IMR-90 (cell line): ENCODE results near the gene CDK5. TPM values are rescaled to one million over a fixed set of nuclear protein-coding genes. Genes with fewer than 3 reads are reported as not detected.

ENCODE experiments used
- ATAC-seq: fragments of 200-7000 bp; cut with Tn5 transposase; 2 replicates; pipeline ENCODE4 v1.9.1; 2020; ENCODE audit warnings: low read depth, mild to moderate bottlenecking, moderate library complexity
- BruUV-seq: library from RNA; stranded (reverse); fragments of 400-500 nt; replicated peaks from 2 replicates; lab custom pipeline; 2021; lab: Mats Ljungman, UMichigan
- CTCF ChIA-PET: fragments of 300-600 bp; formaldehyde crosslinking; extraction: SDS; loops from one replicate; lab custom pipeline; 2021; ENCODE audit warnings: antibody characterized with exemption; lab: Yijun Ruan, JAX
- POLR2A ChIA-PET: fragments of 300-600 bp; sonication (Branson Sonifier 250); formaldehyde crosslinking; loops from one replicate; lab custom pipeline; 2022; ENCODE audit warnings: antibody characterized with exemption; ENCODE audit not compliant: unreplicated experiment; lab: Charles Lee
- DNase-seq: peaks from one replicate; pipeline ENCODE4 v3.0.0; 2013
- H2AFZ ChIP-seq: replicated peaks from 2 replicates; pipeline ENCODE3; 2013; ENCODE audit warnings: low read length, mild to moderate bottlenecking; ENCODE audit not compliant: poor library complexity
- H2AK5ac ChIP-seq: 2 replicates; pipeline ENCODE4 v1.6.1; 2013; ENCODE audit warnings: low read depth, low read length, inconsistent platforms
- H2AK9ac ChIP-seq: replicated peaks from 2 replicates; pipeline ENCODE3; 2013; ENCODE audit warnings: mild to moderate bottlenecking, low read depth, low read length, moderate library complexity; ENCODE audit not compliant: poor library complexity
- H2BK120ac ChIP-seq: 2 replicates; pipeline ENCODE4 v1.6.1; 2013; ENCODE audit warnings: low read depth, low read length, inconsistent platforms
- H2BK15ac ChIP-seq: 3 replicates; pipeline ENCODE4 v1.6.1; 2013; ENCODE audit warnings: low read depth, low read length, inconsistent platforms
- H2BK20ac ChIP-seq: 2 replicates; pipeline ENCODE4 v1.6.1; 2013; ENCODE audit warnings: low read depth, mild to moderate bottlenecking, inconsistent platforms, low read length, moderate library complexity
- H2BK5ac ChIP-seq: 2 replicates; pipeline ENCODE4 v1.6.1; 2013; ENCODE audit warnings: mild to moderate bottlenecking, low read depth, low read length, inconsistent platforms; ENCODE audit not compliant: poor library complexity, severe bottlenecking
- H3K14ac ChIP-seq: replicated peaks from 2 replicates; pipeline ENCODE4 v1.6.1; 2013; ENCODE audit warnings: low read depth, low read length, inconsistent platforms
- H3K18ac ChIP-seq: 2 replicates; pipeline ENCODE4 v1.6.1; 2013; ENCODE audit warnings: low read depth, low read length, control low read depth
- H3K23ac ChIP-seq: 2 replicates; pipeline ENCODE4 v1.6.1; 2013; ENCODE audit warnings: low read depth, low read length, inconsistent platforms
- H3K27ac ChIP-seq: 2 replicates; pipeline ENCODE4 v1.5.1; 2013; ENCODE audit warnings: mild to moderate bottlenecking, control low read depth, low read length; ENCODE audit not compliant: insufficient read depth
- H3K27me3 ChIP-seq: 2 replicates; pipeline ENCODE4 v1.6.1; 2013; ENCODE audit warnings: low read length; ENCODE audit not compliant: control insufficient read depth, insufficient read depth
- H3K36me3 ChIP-seq: 2 replicates; pipeline ENCODE4 v1.6.1; 2013; ENCODE audit warnings: low read length, mixed read lengths; ENCODE audit not compliant: control insufficient read depth, insufficient read depth
- H3K4ac ChIP-seq: 2 replicates; pipeline ENCODE4 v1.6.1; 2013; ENCODE audit warnings: low read depth, low read length, inconsistent platforms
- H3K4me1 ChIP-seq: 2 replicates; pipeline ENCODE4 v1.6.1; 2013; ENCODE audit warnings: low read length, mixed read lengths; ENCODE audit not compliant: control insufficient read depth, insufficient read depth
- H3K4me2 ChIP-seq: 2 replicates; pipeline ENCODE4 v1.6.1; 2013; ENCODE audit warnings: low read depth, mild to moderate bottlenecking, control low read depth, low read length, moderate library complexity
- H3K4me3 ChIP-seq: 2 replicates; pipeline ENCODE4 v1.5.1; 2013; ENCODE audit warnings: low read depth, mild to moderate bottlenecking, control low read depth, low read length, moderate library complexity; ENCODE audit not compliant: insufficient read depth
- H3K56ac ChIP-seq: 2 replicates; pipeline ENCODE4 v1.6.1; 2013; ENCODE audit warnings: low read length, inconsistent platforms; ENCODE audit not compliant: insufficient read depth; ENCODE audit errors: extremely low read depth
- H3K79me1 ChIP-seq, 2 experiments: 2 replicates each; pipeline ENCODE4 v1.6.1; 2013; ENCODE audit warnings: low read length in 2 of 2, inconsistent platforms in 1 of 2, low read depth in 1 of 2
- H3K9ac ChIP-seq: 2 replicates; pipeline ENCODE4 v1.6.1; 2013; ENCODE audit warnings: low read depth, low read length, control low read depth
- H3K9me1 ChIP-seq: 2 replicates; pipeline ENCODE4 v1.6.1; 2013; ENCODE audit warnings: low read length, inconsistent platforms; ENCODE audit not compliant: insufficient read depth
- H3K9me3 ChIP-seq: 2 replicates; pipeline ENCODE4 v1.6.1; 2013; ENCODE audit warnings: low read length; ENCODE audit not compliant: control insufficient read depth, insufficient read depth
- H4K20me1 ChIP-seq: 2 replicates; pipeline ENCODE4 v1.6.1; 2013; ENCODE audit warnings: low read length, inconsistent platforms; ENCODE audit not compliant: insufficient read depth
- H4K5ac ChIP-seq: 2 replicates; pipeline ENCODE4 v1.6.1; 2013; ENCODE audit warnings: mild to moderate bottlenecking, low read depth, low read length, control low read depth
- H4K8ac ChIP-seq, 2 experiments: 2 replicates each; pipeline ENCODE4 v1.6.1; 2013; ENCODE audit warnings: low read depth in 2 of 2, low read length in 2 of 2, control low read depth in 1 of 2, inconsistent platforms in 1 of 2
- H4K91ac ChIP-seq: 2 replicates; pipeline ENCODE4 v1.6.1; 2013; ENCODE audit warnings: low read depth, low read length, inconsistent platforms; ENCODE audit not compliant: insufficient read depth
- CEBPB ChIP-seq: IDR thresholded peaks from 2 replicates; pipeline ENCODE4 v1.6.1; 2012; ENCODE audit warnings: low read depth, low read length, improper control_type of control experiment
- FOS ChIP-seq: fragments of 150-350 bp; IDR thresholded peaks from 2 replicates; pipeline ENCODE4 v1.6.1; 2016; ENCODE audit warnings: low read depth, low read length
- MAFK ChIP-seq: IDR thresholded peaks from 2 replicates; pipeline ENCODE4 v1.6.1; 2012; ENCODE audit warnings: low read depth, low read length, improper control_type of control experiment
- MAZ ChIP-seq: IDR thresholded peaks from 2 replicates; pipeline ENCODE4 v1.6.1; 2012; ENCODE audit warnings: low read depth, mild to moderate bottlenecking, low read length, improper control_type of control experiment, moderate library complexity, borderline replicate concordance
- NFE2L2 ChIP-seq: fragments of 150-350 bp; IDR thresholded peaks from 2 replicates; pipeline ENCODE4 v1.6.1; 2016; ENCODE audit warnings: low read depth, mild to moderate bottlenecking, low read length
- POLR2A ChIP-seq: IDR thresholded peaks from 2 replicates; pipeline ENCODE4 v1.6.1; 2012; ENCODE audit warnings: mild to moderate bottlenecking, low read depth, low read length
- RAD21 ChIP-seq: IDR thresholded peaks from 2 replicates; pipeline ENCODE4 v1.6.1; 2012; ENCODE audit warnings: low read length, improper control_type of control experiment
- RFX5 ChIP-seq: IDR thresholded peaks from 2 replicates; pipeline ENCODE4 v1.8.0; 2012; ENCODE audit warnings: low read depth, mild to moderate bottlenecking, low read length, moderate library complexity
- SMC3 ChIP-seq: fragments of 150-350 bp; IDR thresholded peaks from 2 replicates; pipeline ENCODE4 v1.6.1; 2016; ENCODE audit warnings: low read depth, mild to moderate bottlenecking, antibody characterized with exemption, low read length, moderate library complexity
- WGBS, 2 experiments: methylation state at CpG; one replicate each; pipeline versions ENCODE4 v1.1.5 to v1.1.7; 2013; ENCODE audit warnings: missing lambda C conversion rate in 2 of 2; ENCODE audit not compliant: insufficient read length in 1 of 2; ENCODE audit errors: extremely low coverage in 2 of 2; 5-methylcytosine and 5-hydroxymethylcytosine counted together
- dilution Hi-C: fragments of 300-500 bp; cut with HindIII; formaldehyde crosslinking; loops from one replicate; pipeline ENCODE4 v1.14.3; 2018; ENCODE audit warnings: low sequenced_read_pairs; ENCODE audit not compliant: unreplicated experiment
- in situ Hi-C: fragments of 300-500 bp; cut with MboI; formaldehyde crosslinking; loops from 3 replicates; pipeline ENCODE4 v1.14.3; 2019; ENCODE audit warnings: low sequenced_read_pairs, inconsistent platforms, mixed read lengths
- intact Hi-C: fragments of 100-400 bp; cut with micrococcal nuclease; formaldehyde crosslinking; loops from 2 replicates; pipeline ENCODE4 v1.10.0; 2022
- polyA plus RNA-seq, 3 experiments: library from polyadenylated mRNA; depleted of rRNA; stranded (reverse); fragments of >200 nt; gene quantifications; 2 replicates each; pipeline ENCODE4 v1.2.3, GENCODE V29; 2012; ENCODE audit warnings: low replicate concordance in 1 of 3
- total RNA-seq: library from RNA; depleted of rRNA; stranded (reverse); fragments of >200 nt; gene quantifications from 2 replicates; pipeline ENCODE4 v1.2.3, GENCODE V29; 2012
- TF ChIP-seq, protein P1 (sequence below): conservative IDR thresholded peaks from 2 replicates; pipeline ENCODE4 v1.5.1; 2012; ENCODE audit warnings: mild to moderate bottlenecking, low read depth, low read length, improper control_type of control experiment
- TF ChIP-seq, protein P2 (sequence below): fragments of 150-350 bp; IDR thresholded peaks from 2 replicates; pipeline ENCODE4 v1.6.1; 2016; ENCODE audit warnings: low read depth, mild to moderate bottlenecking, low read length, moderate library complexity, borderline replicate concordance
- TF ChIP-seq, protein P3 (sequence below): fragments of 150-350 bp; IDR thresholded peaks from 2 replicates; pipeline ENCODE4 v1.6.1; 2017; ENCODE audit warnings: mild to moderate bottlenecking, antibody characterized with exemption, low read length, low read depth

The CDK5 gene
- total and polyA plus RNA-seq, 2 of the 4 experiments (the other 2 are of a cell fraction) = 22.4 to 34.8 TPM

DNA sequence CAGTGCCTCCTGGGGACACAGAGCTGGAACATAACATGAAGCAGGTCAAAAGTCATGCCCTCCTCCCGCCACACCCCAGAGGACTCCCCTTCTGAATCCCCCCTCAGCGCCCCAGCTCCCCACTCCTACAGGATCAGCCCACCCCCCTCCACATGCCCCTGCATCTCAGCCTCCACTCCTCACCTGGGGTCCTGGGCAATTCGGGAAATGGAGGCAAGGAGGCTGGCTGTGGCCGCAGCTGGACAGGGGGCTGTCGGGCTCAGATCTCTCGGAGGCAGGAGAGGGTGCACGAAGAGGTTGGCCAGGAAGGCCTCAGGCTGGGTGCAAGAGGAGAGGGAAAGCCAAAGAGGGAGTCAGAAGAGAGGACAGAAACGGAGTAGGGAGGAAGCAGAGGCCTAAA is 41.2 kb downstream of the CDK5 start:
- Histone ChIP-seq H3K79me1 (no peaks in the 10 kb centered on the region), H2AFZ (no peak overlapping the region), H3K36me3 (no peaks in the 10 kb centered on the region), H4K20me1 (no peaks in the 10 kb centered on the region), H2AK5ac (no peak overlapping the region), H3K27me3 (peaks cover 51% of the 10 kb centered on the region), H2BK120ac (no peak overlapping the region), H4K8ac (no peak overlapping the region), H3K4me3 (no peak overlapping the region), H3K18ac (no peak overlapping the region), H3K9me1 (no peaks in the 10 kb centered on the region), H4K5ac (no peak overlapping the region), H4K91ac (no peak overlapping the region), H3K9ac (no peak overlapping the region), H3K4me2 (no peak overlapping the region), H3K14ac (no peak overlapping the region), H2BK15ac (no peak overlapping the region), H2AK9ac (no peak overlapping the region), H3K23ac (no peak overlapping the region), H3K4me1 (peaks cover 8% of the 10 kb centered on the region; the same call in 1 of the 2 replicates), H2BK5ac (no peak overlapping the region), H3K9me3 (no peaks in the 10 kb centered on the region), H3K56ac (no peak overlapping the region), H3K4ac (no peak overlapping the region), H3K27ac (no peak overlapping the region), H2BK20ac (no peak overlapping the region)
- TF ChIP-seq, protein P1, sequence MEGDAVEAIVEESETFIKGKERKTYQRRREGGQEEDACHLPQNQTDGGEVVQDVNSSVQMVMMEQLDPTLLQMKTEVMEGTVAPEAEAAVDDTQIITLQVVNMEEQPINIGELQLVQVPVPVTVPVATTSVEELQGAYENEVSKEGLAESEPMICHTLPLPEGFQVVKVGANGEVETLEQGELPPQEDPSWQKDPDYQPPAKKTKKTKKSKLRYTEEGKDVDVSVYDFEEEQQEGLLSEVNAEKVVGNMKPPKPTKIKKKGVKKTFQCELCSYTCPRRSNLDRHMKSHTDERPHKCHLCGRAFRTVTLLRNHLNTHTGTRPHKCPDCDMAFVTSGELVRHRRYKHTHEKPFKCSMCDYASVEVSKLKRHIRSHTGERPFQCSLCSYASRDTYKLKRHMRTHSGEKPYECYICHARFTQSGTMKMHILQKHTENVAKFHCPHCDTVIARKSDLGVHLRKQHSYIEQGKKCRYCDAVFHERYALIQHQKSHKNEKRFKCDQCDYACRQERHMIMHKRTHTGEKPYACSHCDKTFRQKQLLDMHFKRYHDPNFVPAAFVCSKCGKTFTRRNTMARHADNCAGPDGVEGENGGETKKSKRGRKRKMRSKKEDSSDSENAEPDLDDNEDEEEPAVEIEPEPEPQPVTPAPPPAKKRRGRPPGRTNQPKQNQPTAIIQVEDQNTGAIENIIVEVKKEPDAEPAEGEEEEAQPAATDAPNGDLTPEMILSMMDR = no peak
- TF ChIP-seq, protein P2, sequence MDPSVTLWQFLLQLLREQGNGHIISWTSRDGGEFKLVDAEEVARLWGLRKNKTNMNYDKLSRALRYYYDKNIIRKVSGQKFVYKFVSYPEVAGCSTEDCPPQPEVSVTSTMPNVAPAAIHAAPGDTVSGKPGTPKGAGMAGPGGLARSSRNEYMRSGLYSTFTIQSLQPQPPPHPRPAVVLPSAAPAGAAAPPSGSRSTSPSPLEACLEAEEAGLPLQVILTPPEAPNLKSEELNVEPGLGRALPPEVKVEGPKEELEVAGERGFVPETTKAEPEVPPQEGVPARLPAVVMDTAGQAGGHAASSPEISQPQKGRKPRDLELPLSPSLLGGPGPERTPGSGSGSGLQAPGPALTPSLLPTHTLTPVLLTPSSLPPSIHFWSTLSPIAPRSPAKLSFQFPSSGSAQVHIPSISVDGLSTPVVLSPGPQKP = no peak
- TF ChIP-seq, protein P3, sequence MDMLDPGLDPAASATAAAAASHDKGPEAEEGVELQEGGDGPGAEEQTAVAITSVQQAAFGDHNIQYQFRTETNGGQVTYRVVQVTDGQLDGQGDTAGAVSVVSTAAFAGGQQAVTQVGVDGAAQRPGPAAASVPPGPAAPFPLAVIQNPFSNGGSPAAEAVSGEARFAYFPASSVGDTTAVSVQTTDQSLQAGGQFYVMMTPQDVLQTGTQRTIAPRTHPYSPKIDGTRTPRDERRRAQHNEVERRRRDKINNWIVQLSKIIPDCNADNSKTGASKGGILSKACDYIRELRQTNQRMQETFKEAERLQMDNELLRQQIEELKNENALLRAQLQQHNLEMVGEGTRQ = no peak
- TF ChIP-seq MAFK (no peak), SMC3 (no peak), RFX5 (no peak), FOS (no peak), POLR2A (no peak), RAD21 (no peak), NFE2L2 (no peak), MAZ (no peak), CEBPB (no peak)
- no TSS peak for BruUV-seq
- dilution Hi-C loops (no loop called here), in situ Hi-C loops (no loop called here), intact Hi-C loops (no loop called here)
- DNase-seq (no peak), ATAC-seq (no peak)
- whole genome bisulfite sequencing, 2 experiments = 88% methylated on average over 5 of the region's 8 CpGs; no CpG with 5 or more reads in 1 of the 2 experiments
- ChIA-PET CTCF (no interaction called here), POLR2A (interaction anchor here (0.6 kb wide), 1 partner anchor 269 kb away, joined by 17 read pairs; no protein-coding TSS in a partner anchor)
